KMS-11 (cell line): ENCODE data around the gene DFFA.
A peak's percentile ranks its signal among the peaks of the same experiment; 100 is the strongest.

Experiments
- H2AFZ ChIP-seq: fragments of 200-600 bp; sonication (generic); 2 replicates; pipeline ENCODE4 v1.6.1; 2016; ENCODE audit warnings: antibody characterized with exemption, mixed run types, low read depth
- H3K27ac ChIP-seq: fragments of 200-600 bp; sonication (generic); 2 replicates; pipeline ENCODE4 v1.6.1; 2016; ENCODE audit warnings: mild to moderate bottlenecking, mixed run types
- H3K27me3 ChIP-seq: fragments of 200-600 bp; sonication (generic); 2 replicates; pipeline ENCODE4 v1.6.1; 2017; ENCODE audit warnings: mild to moderate bottlenecking, low read depth, mixed run types, moderate library complexity; ENCODE audit not compliant: insufficient read depth
- H3K36me3 ChIP-seq: fragments of 200-600 bp; sonication (generic); 2 replicates; pipeline ENCODE4 v1.6.1; 2017; ENCODE audit warnings: mild to moderate bottlenecking, mixed run types; ENCODE audit not compliant: insufficient read depth
- H3K4me1 ChIP-seq: fragments of 200-600 bp; sonication (generic); 2 replicates; pipeline ENCODE4 v1.6.1; 2016; ENCODE audit warnings: mild to moderate bottlenecking, low read depth, mixed run types; ENCODE audit not compliant: poor library complexity, severe bottlenecking
- H3K4me2 ChIP-seq: fragments of 200-600 bp; sonication (generic); 2 replicates; pipeline ENCODE4 v1.7.0; 2016; ENCODE audit warnings: mild to moderate bottlenecking, mixed run types
- H3K4me3 ChIP-seq: fragments of 200-600 bp; sonication (generic); IDR thresholded peaks from 2 replicates; pipeline ENCODE4 v1.6.1; 2017; ENCODE audit warnings: low read depth, low read length, mixed read lengths; ENCODE audit not compliant: insufficient read depth
- H3K79me2 ChIP-seq: fragments of 200-600 bp; sonication (generic); 2 replicates; pipeline ENCODE4 v1.6.1; 2016; ENCODE audit warnings: low read depth, mixed run types; ENCODE audit not compliant: insufficient read depth
- H3K9ac ChIP-seq: fragments of 200-600 bp; sonication (generic); 2 replicates; pipeline ENCODE4 v1.6.1; 2016; ENCODE audit warnings: mild to moderate bottlenecking, mixed run types
- H4K20me1 ChIP-seq: fragments of 200-600 bp; sonication (generic); 2 replicates; pipeline ENCODE4 v1.6.1; 2016; ENCODE audit warnings: mild to moderate bottlenecking, mixed run types; ENCODE audit not compliant: insufficient read depth
- CTCF ChIP-seq: fragments of 200-600 bp; sonication (generic); conservative IDR thresholded peaks from 2 replicates; pipeline ENCODE4 v1.6.1; 2017; ENCODE audit warnings: low read depth, mild to moderate bottlenecking, antibody characterized with exemption, low read length, moderate library complexity, mixed read lengths

Gene DFFA, protein sequence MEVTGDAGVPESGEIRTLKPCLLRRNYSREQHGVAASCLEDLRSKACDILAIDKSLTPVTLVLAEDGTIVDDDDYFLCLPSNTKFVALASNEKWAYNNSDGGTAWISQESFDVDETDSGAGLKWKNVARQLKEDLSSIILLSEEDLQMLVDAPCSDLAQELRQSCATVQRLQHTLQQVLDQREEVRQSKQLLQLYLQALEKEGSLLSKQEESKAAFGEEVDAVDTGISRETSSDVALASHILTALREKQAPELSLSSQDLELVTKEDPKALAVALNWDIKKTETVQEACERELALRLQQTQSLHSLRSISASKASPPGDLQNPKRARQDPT

DNA sequence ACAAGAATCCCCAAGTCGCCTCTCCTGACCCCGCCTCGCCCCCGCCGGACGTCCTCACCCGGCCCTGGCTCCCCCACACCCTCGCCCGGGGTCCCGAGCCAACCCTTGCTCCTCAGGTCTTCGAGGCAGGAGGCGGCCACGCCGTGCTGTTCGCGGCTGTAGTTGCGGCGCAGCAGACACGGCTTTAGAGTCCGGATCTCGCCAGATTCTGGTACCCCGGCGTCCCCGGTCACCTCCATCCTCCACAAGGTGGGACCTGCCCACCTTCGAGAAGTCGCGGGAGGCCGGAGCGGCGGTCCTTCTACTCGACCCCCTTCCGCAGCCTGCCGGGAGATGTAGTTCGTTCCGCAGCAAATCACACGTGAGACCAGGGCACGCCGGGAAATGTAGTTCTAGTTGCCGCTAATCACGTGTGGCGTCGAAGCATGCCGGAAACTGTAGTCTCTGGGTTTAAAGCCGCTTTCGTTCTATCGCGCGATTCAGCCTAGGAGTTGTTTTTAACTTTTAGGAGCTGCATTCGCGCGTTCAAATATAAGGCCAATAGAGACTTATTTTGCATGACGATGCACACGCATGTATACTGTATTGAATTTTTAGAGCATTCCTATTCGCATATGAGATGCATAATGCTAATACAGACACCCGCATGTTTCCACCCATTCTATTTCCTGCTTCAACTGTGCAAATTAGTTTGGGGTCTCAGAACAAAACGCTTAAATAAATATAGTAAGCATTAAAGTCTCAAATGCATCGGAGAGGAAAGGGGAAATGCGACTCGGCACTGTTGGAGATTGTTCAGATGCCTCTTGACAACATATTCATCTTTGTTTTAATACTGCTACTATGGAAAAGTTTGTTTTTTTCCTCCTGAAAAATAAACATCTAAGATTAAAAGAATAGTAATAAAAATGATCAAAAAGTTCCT, at the start of gene DFFA:
Gene DFFA (minus strand): TSS at position 310 of the 925 bp plus-strand sequence. CDS start 71 bp downstream, at position 239.
- peak within 1 kb of the TSS; percentile 95 for H2AFZ ChIP-seq
- no peaks in the 10 kb centered on the region for H3K27me3 ChIP-seq
- no peaks in the 10 kb centered on the region for H4K20me1 ChIP-seq
- peaks cover 34% of the 10 kb centered on the region for H3K4me1 ChIP-seq
- no peak for TF ChIP-seq CTCF
- H3K4me2 ChIP-seq: peak within 1 kb of the TSS; percentile 90
- peaks cover 23% of the 10 kb centered on the region; the same call in 1 of the 2 replicates for H3K79me2 ChIP-seq
- peak within 1 kb of the TSS; percentile 71 for H3K9ac ChIP-seq
- peak within 1 kb of the TSS; percentile 97 for H3K4me3 ChIP-seq
- H3K36me3 ChIP-seq: no peaks in the 10 kb centered on the region
- peak within 1 kb of the TSS; percentile 27; the same call in 1 of the 2 replicates for H3K27ac ChIP-seq

GRCh38 chr1:10521537-10522157, 49.3 kb upstream of the DFFA start:
- Histone ChIP-seq H3K9ac (no peak overlapping the region), H2AFZ (no peak overlapping the region), H3K4me1 (no peaks in the 10 kb centered on the region), H3K36me3 (no peaks in the 10 kb centered on the region), H3K4me3 (no peak overlapping the region), H3K27ac (no peak overlapping the region), H3K4me2 (no peak overlapping the region), H4K20me1 (no peaks in the 10 kb centered on the region), H3K79me2 (no peaks in the 10 kb centered on the region), H3K27me3 (no peaks in the 10 kb centered on the region)
- TF ChIP-seq CTCF: no peak

- TF ChIP-seq CTCF: no peak
- H2AFZ ChIP-seq: no peak overlapping the region
- no peaks in the 10 kb centered on the region for H3K4me1 ChIP-seq
- no peak overlapping the region for H3K4me3 ChIP-seq
- H3K27me3 ChIP-seq: no peaks in the 10 kb centered on the region
- H3K9ac ChIP-seq: no peak overlapping the region
- H4K20me1 ChIP-seq: no peaks in the 10 kb centered on the region
- H3K36me3 ChIP-seq: no peaks in the 10 kb centered on the region
- H3K79me2 ChIP-seq: no peaks in the 10 kb centered on the region
- H3K4me2 ChIP-seq: no peak overlapping the region
- no peak overlapping the region for H3K27ac ChIP-seq
Observed at GRCh38 chr1:10520952-10521351, 48.6 kb upstream of the DFFA start.

DNA sequence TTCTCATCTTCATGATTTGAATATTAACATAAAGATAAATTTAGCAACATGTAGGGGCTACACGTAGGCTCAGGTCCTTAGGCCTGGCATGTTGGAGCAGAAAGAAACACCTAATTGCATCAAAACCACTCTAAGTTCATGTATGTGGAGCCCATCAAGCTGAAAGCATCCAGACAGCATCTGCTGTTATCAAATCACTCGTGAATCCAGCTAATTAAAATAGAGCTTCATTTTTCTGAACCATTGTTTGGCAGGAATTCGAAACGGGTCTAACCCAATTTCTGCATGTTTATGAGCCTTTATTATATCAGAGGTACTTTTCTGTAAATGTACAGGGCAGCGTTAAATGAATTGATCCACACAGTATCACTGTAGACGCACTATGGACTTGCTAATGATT, 48.2 kb upstream of the DFFA start:
- no peak for TF ChIP-seq CTCF
- Histone ChIP-seq H4K20me1 (no peaks in the 10 kb centered on the region), H3K27ac (no peak overlapping the region)

More for the DNA sequence above, 48.2 kb upstream of the DFFA start:
- H3K79me2 ChIP-seq: no peaks in the 10 kb centered on the region
- no peak overlapping the region for H2AFZ ChIP-seq
- no peak overlapping the region for H3K9ac ChIP-seq
- H3K4me1 ChIP-seq: no peaks in the 10 kb centered on the region
- no peak overlapping the region for H3K4me3 ChIP-seq
- no peak overlapping the region for H3K4me2 ChIP-seq
- no peaks in the 10 kb centered on the region for H3K27me3 ChIP-seq
- no peaks in the 10 kb centered on the region for H3K36me3 ChIP-seq
